ENCODE measurements around the gene MBTPS1. TPM values are rescaled to one million over a fixed set of nuclear protein-coding genes. Genes with fewer than 3 reads are reported as not detected.

Gene MBTPS1
- total and polyA plus RNA-seq, 3 experiments from 2014 or later, result 38.3 to 64.7 (median 45.0) TPM

DNA sequence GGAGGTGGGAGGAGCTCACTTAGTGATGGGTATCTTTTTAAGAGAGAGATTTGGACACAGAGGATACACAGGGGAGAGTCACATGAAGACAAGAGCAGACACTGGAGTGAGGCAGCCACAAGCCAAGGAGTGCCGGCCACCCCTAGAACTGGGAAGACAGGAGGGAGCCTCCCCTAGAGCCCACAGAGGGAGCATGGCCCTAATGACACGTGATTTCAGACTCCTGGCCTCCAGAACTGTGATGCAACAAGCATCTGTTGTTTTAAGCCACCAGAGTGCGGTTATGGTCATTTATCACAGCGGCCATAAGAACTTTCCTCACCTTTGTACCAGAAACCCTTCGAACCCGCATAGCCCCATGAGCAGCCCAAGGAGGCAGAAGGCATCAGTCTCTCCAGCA, 107.5 kb downstream of the MBTPS1 start:
- H3K27ac ChIP-seq (ENCODE audit: low read depth, low read length), result no peak overlapping the region
- no peaks in the 10 kb centered on the region for H3K9me3 ChIP-seq (ENCODE audit: low read length)
- no peaks in the 10 kb centered on the region for H3K27me3 ChIP-seq (ENCODE audit: insufficient read depth, low read length, poor library complexity, severe bottlenecking)
- DNase-seq, result no peak
- Mint-ChIP-seq H3K36me3 (no peaks in the 10 kb centered on the region), H3K27ac (no peak overlapping the region), H3K27me3 (peaks cover 3 to 6% of the 10 kb centered on the region in 2 donors), H3K4me1 (peaks cover 2 to 3% (median 3%) of the 10 kb centered on the region in 3 donors), H3K9me3 (peaks cover 0 to under 1% (median 0%) of the 10 kb centered on the region in 5 donors), H3K4me3 (no peak overlapping the region)
- H3K36me3 ChIP-seq (ENCODE audit: insufficient read depth, low read length), result no peaks in the 10 kb centered on the region
- POLR2A ChIA-PET, result no interaction called here
- no peaks in the 10 kb centered on the region for H3K4me1 ChIP-seq (ENCODE audit: insufficient read depth, low read length)
- CTCF ChIA-PET, result no interaction called here
- no peak overlapping the region for H3K4me3 ChIP-seq (ENCODE audit: low read length)

DNA sequence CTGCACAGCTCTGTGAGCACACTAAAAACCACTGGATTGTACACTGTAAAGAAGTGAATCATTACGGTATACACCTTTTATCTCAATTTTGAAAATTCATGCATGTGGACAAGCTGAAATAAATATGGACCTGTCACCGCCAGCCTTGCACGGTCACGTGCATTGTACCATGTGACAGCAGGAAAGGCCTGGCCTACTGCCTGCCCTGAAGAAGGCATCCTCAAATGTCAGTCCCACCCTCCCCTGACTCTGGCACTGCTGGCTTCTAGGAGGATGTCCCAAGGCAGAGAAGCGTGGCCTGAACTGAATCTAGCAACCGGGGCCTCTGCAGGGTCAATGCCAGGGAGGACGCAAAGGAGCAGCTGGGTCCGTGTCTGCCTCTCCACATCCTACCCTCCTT, 108.8 kb downstream of the MBTPS1 start:
- Histone ChIP-seq H3K36me3 (ENCODE audit: insufficient read depth, low read length) (no peaks in the 10 kb centered on the region), H3K27ac (ENCODE audit: low read depth, low read length) (no peak overlapping the region), H3K4me1 (ENCODE audit: insufficient read depth, low read length) (no peaks in the 10 kb centered on the region), H3K27me3 (ENCODE audit: insufficient read depth, low read length, poor library complexity, severe bottlenecking) (no peaks in the 10 kb centered on the region), H3K4me3 (ENCODE audit: low read length) (no peak overlapping the region), H3K9me3 (ENCODE audit: low read length) (no peaks in the 10 kb centered on the region)
- no peak overlapping the region for H3K27ac Mint-ChIP-seq
- H3K27me3 Mint-ChIP-seq, result peaks cover 3 to 9% of the 10 kb centered on the region in 2 donors
- no peaks in the 10 kb centered on the region for H3K4me1 Mint-ChIP-seq
- no peak overlapping the region for H3K4me3 Mint-ChIP-seq
- POLR2A ChIA-PET, result no interaction called here
- no peaks in the 10 kb centered on the region for H3K36me3 Mint-ChIP-seq
- H3K9me3 Mint-ChIP-seq, result no peaks in the 10 kb centered on the region
- peak in 1 of 5 donors; percentile 16 for DNase-seq
- CTCF ChIA-PET, result no interaction called here

DNA sequence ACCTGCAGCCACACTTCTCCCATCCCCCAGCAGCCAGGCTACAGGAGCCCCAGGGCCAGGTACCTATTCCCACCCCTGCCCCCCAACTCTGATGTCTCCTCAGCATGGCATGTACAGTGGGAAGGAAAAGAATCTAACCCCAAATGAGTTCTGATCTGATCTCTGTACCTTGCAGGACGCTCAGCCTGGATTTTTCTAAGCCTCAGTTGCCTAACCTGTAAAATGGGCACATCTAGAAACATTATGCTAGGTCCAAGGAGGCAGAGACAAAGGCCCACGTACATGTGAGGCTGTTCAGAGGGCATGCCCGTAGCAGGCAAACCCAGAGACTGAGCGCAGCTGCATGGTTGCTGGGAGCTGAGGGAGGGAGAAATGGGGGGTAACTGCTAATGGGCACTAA, 109.2 kb downstream of the MBTPS1 start:
- Histone ChIP-seq H3K36me3 (ENCODE audit: insufficient read depth, low read length) (no peaks in the 10 kb centered on the region), H3K27ac (ENCODE audit: low read depth, low read length) (no peak overlapping the region), H3K27me3 (ENCODE audit: insufficient read depth, low read length, poor library complexity, severe bottlenecking) (no peaks in the 10 kb centered on the region), H3K4me1 (ENCODE audit: insufficient read depth, low read length) (no peaks in the 10 kb centered on the region), H3K4me3 (ENCODE audit: low read length) (no peak overlapping the region), H3K9me3 (ENCODE audit: low read length) (no peaks in the 10 kb centered on the region)
- H3K27ac Mint-ChIP-seq, result no peak overlapping the region
- peak in 1 of 5 donors; percentile 1 for DNase-seq
- peaks cover 3 to 10% of the 10 kb centered on the region in 2 donors for H3K27me3 Mint-ChIP-seq
- H3K36me3 Mint-ChIP-seq, result no peaks in the 10 kb centered on the region
- no peak overlapping the region for H3K4me3 Mint-ChIP-seq
- no peaks in the 10 kb centered on the region for H3K9me3 Mint-ChIP-seq
- POLR2A ChIA-PET, result no interaction called here
- CTCF ChIA-PET, result no interaction called here
- no peaks in the 10 kb centered on the region for H3K4me1 Mint-ChIP-seq

DNA sequence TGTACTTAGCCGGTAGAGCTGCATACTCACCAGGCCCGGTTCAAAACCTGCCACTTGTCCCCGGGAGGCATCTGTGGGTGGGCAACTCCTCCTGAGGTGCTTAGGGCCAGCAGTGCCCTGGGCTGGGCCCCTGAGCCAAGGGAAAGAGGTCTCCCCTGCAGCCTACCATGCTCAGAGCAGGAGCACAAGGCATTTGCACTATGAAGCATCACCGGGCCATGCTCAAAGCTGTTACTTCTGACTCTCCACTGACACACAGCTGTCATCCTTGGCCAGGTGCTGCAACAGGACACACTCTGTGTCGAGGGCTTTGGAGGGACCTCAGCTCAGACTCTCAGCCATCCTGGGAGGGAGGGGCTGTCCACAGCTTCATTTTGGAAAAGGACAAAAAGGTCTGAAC, 111.4 kb downstream of the MBTPS1 start:
- Histone ChIP-seq H3K27ac (ENCODE audit: low read depth, low read length) (no peak overlapping the region), H3K9me3 (ENCODE audit: low read length) (no peaks in the 10 kb centered on the region), H3K36me3 (ENCODE audit: insufficient read depth, low read length) (no peaks in the 10 kb centered on the region), H3K27me3 (ENCODE audit: insufficient read depth, low read length, poor library complexity, severe bottlenecking) (no peaks in the 10 kb centered on the region), H3K4me3 (ENCODE audit: low read length) (no peak overlapping the region), H3K4me1 (ENCODE audit: insufficient read depth, low read length) (no peaks in the 10 kb centered on the region)
- Mint-ChIP-seq H3K36me3 (no peaks in the 10 kb centered on the region), H3K9me3 (no peaks in the 10 kb centered on the region), H3K4me3 (no peak overlapping the region), H3K27ac (no peak overlapping the region), H3K27me3 (peaks cover 9 to 10% of the 10 kb centered on the region in 2 donors), H3K4me1 (no peaks in the 10 kb centered on the region)
- ChIA-PET CTCF (no interaction called here), POLR2A (no interaction called here)
- DNase-seq, result peak in 1 of 5 donors; percentile 22

DNA sequence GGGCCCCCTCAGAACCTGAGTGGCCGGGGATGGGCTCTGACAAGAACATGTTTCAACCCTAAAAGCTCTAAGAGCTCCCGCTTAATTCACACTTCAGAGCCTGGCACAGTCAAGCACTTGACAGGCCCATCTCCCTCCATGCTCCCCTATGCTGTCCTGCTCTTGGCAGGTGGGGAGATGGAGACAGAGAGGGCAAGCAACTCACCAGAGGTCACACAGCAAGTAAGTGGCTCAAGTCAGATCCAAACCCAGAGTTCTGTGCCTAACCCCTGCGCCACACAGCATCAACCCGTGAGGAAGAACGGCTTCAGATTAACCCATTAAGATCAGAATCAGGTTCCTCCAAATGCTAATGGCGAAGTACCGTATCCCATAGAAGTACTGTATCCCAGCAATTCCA, 112.3 kb downstream of the MBTPS1 start:
- H3K27me3 Mint-ChIP-seq, result peaks cover 11 to 13% of the 10 kb centered on the region in 2 donors

More for the DNA sequence above, 112.3 kb downstream of the MBTPS1 start:
- H3K27me3 ChIP-seq (ENCODE audit: insufficient read depth, low read length, poor library complexity, severe bottlenecking), result no peaks in the 10 kb centered on the region
- no peaks in the 10 kb centered on the region for H3K9me3 ChIP-seq (ENCODE audit: low read length)
- DNase-seq, result no peak
- H3K36me3 ChIP-seq (ENCODE audit: insufficient read depth, low read length), result no peaks in the 10 kb centered on the region
- Mint-ChIP-seq H3K36me3 (no peaks in the 10 kb centered on the region), H3K27ac (no peak overlapping the region), H3K4me3 (no peak overlapping the region), H3K9me3 (no peaks in the 10 kb centered on the region), H3K4me1 (no peaks in the 10 kb centered on the region)
- no peaks in the 10 kb centered on the region for H3K4me1 ChIP-seq (ENCODE audit: insufficient read depth, low read length)
- H3K4me3 ChIP-seq (ENCODE audit: low read length), result no peak overlapping the region
- ChIA-PET CTCF (no interaction called here), POLR2A (no interaction called here)
- no peak overlapping the region for H3K27ac ChIP-seq (ENCODE audit: low read depth, low read length)

Other genes with a start within 250 kb of the MBTPS1 start
- 1 to 10 TPM; 3.8 TPM for gene MLYCD, start 217.8 kb downstream of the MBTPS1 start, total RNA-seq
- 2.7 TPM for gene MLYCD, start 217.8 kb downstream of the MBTPS1 start, polyA plus RNA-seq
- under 1 TPM; 0.83 to 0.86 TPM for gene OSGIN1, start 163.7 kb downstream of the MBTPS1 start, total RNA-seq
- 0.21 TPM for gene OSGIN1, start 163.7 kb downstream of the MBTPS1 start, polyA plus RNA-seq
- gene NECAB2, start 148.7 kb downstream of the MBTPS1 start, total RNA-seq, result not detected
- not detected for gene NECAB2, start 148.7 kb downstream of the MBTPS1 start, polyA plus RNA-seq
- not detected for gene SLC38A8, start 74.1 kb downstream of the MBTPS1 start, total RNA-seq
- not detected for gene SLC38A8, start 74.1 kb downstream of the MBTPS1 start, polyA plus RNA-seq
- gene HSDL1, start 28.2 kb upstream of the MBTPS1 start, total RNA-seq, result 10 to 100 TPM; 13.5 to 15.2 TPM
- 7.0 TPM for gene HSDL1, start 28.2 kb upstream of the MBTPS1 start, polyA plus RNA-seq
- under 1 TPM in 1 of 2 experiments, not detected in 1; 0.31 TPM for gene DNAAF1, start 28.4 kb upstream of the MBTPS1 start, total RNA-seq
- gene DNAAF1, start 28.4 kb upstream of the MBTPS1 start, polyA plus RNA-seq, result 1.5 TPM
- gene TAF1C, start 70.1 kb upstream of the MBTPS1 start, total RNA-seq, result 10 to 100 TPM; 49.9 to 51.2 TPM
- gene TAF1C, start 70.1 kb upstream of the MBTPS1 start, polyA plus RNA-seq, result 6.4 TPM
- under 1 TPM in 1 of 2 experiments, not detected in 1; 0.40 TPM for gene ADAD2, start 74.2 kb upstream of the MBTPS1 start, total RNA-seq
- gene ADAD2, start 74.2 kb upstream of the MBTPS1 start, polyA plus RNA-seq, result not detected
- gene KCNG4, start 123.1 kb upstream of the MBTPS1 start, total RNA-seq, result not detected
- gene KCNG4, start 123.1 kb upstream of the MBTPS1 start, polyA plus RNA-seq, result not detected
- gene WFDC1, start 177.9 kb upstream of the MBTPS1 start, total RNA-seq, result not detected
- not detected for gene WFDC1, start 177.9 kb upstream of the MBTPS1 start, polyA plus RNA-seq

Measured in CD8-positive, alpha-beta memory T cell (primary cell).